HEK293 (cell line): ENCODE data around the gene OR4K14.

Experiments
- CTCF ChIA-PET: fragments of 350-600 bp; formaldehyde crosslinking; extraction: SDS; loops from one replicate; lab custom pipeline; 2021; ENCODE audit warnings: antibody characterized with exemption; lab: Yijun Ruan, JAX
- POLR2A ChIA-PET: fragments of 300-600 bp; formaldehyde crosslinking; extraction: SDS; loops from one replicate; lab custom pipeline; 2020; ENCODE audit warnings: antibody characterized with exemption, inconsistent platforms; lab: Yijun Ruan, JAX
- H3K27ac ChIP-seq: fragments of 200-500 bp; sonication (Bioruptor generic); 2 replicates; pipeline ENCODE4 v1.5.1; 2014; ENCODE audit warnings: low read depth, low read length, control low read depth, inconsistent platforms; ENCODE audit errors: extremely low read depth
- H3K36me3 ChIP-seq, 2 experiments: fragments of 200-500 bp in 1 of 2; sonication (Bioruptor generic) in 1 of 2; 1 replicate in 1 of 2; 2 replicates in 1 of 2; pipeline ENCODE4 v1.5.1; 2014 to 2017; ENCODE audit warnings: inconsistent platforms in 2 of 2, low read length in 2 of 2; ENCODE audit not compliant: control insufficient read depth in 2 of 2, insufficient read depth in 1 of 2
- H3K4me1 ChIP-seq: fragments of 200-500 bp; sonication (Bioruptor generic); 2 replicates; pipeline ENCODE4 v1.5.1; 2014; ENCODE audit warnings: mild to moderate bottlenecking, low read length, inconsistent platforms; ENCODE audit not compliant: control insufficient read depth, insufficient read depth
- H3K4me3 ChIP-seq: 2 replicates; pipeline ENCODE4 v1.5.1; 2011; ENCODE audit warnings: low read depth, mild to moderate bottlenecking, control low read depth, low read length, moderate library complexity
- H3K9me3 ChIP-seq: fragments of 200-500 bp; sonication (Bioruptor generic); 2 replicates; pipeline ENCODE4 v1.5.1; 2014; ENCODE audit warnings: low read depth, low read length, inconsistent platforms; ENCODE audit not compliant: control insufficient read depth, insufficient read depth
- BCL11B ChIP-seq: fragments of 450-650 bp; formaldehyde crosslinking; IDR thresholded peaks from 2 replicates; pipeline ENCODE4 v1.5.1; 2016; ENCODE audit warnings: low read depth, missing biosample characterization, missing genetic modification characterization
- FEZF1 ChIP-seq: fragments of 450-650 bp; formaldehyde crosslinking; IDR thresholded peaks from 2 replicates; pipeline ENCODE4 v1.5.1; 2016; ENCODE audit warnings: missing biosample characterization, missing genetic modification characterization
- HOXD13 ChIP-seq: sonication (generic); formaldehyde crosslinking; IDR thresholded peaks from 2 replicates; pipeline ENCODE4 v1.8.0; 2022; ENCODE audit warnings: missing genetic modification reagents, borderline replicate concordance
- IKZF3 ChIP-seq: fragments of 450-650 bp; IDR thresholded peaks from 2 replicates; pipeline ENCODE4 v1.5.0; 2018; ENCODE audit warnings: missing biosample characterization, mild to moderate bottlenecking, missing genetic modification characterization, moderate library complexity
- KLF16 ChIP-seq: fragments of 450-650 bp; formaldehyde crosslinking; IDR thresholded peaks from 2 replicates; pipeline ENCODE4 v1.5.1; 2017; ENCODE audit warnings: missing biosample characterization, missing genetic modification characterization
- MYNN ChIP-seq: fragments of 450-650 bp; formaldehyde crosslinking; IDR thresholded peaks from 2 replicates; pipeline ENCODE4 v1.5.1; 2016; ENCODE audit warnings: missing biosample characterization, missing genetic modification characterization, borderline replicate concordance
- SCRT2 ChIP-seq: fragments of 450-650 bp; formaldehyde crosslinking; IDR thresholded peaks from 2 replicates; pipeline ENCODE4 v1.5.1; 2016; ENCODE audit warnings: missing biosample characterization, missing genetic modification characterization
- SETDB1 ChIP-seq: IDR thresholded peaks from one replicate; pipeline ENCODE4 v1.6.1; 2017; ENCODE audit warnings: mild to moderate bottlenecking, low read length, moderate library complexity, mixed read lengths; ENCODE audit not compliant: insufficient read length
- SP7 ChIP-seq: fragments of 450-650 bp; formaldehyde crosslinking; IDR thresholded peaks from 2 replicates; pipeline ENCODE4 v1.5.1; 2016; ENCODE audit warnings: missing biosample characterization, missing genetic modification characterization
- ZBTB7A ChIP-seq: fragments of 450-650 bp; formaldehyde crosslinking; IDR thresholded peaks from 2 replicates; pipeline ENCODE4 v1.5.1; 2016; ENCODE audit warnings: low read depth, missing biosample characterization, missing genetic modification characterization
- ZIC2 ChIP-seq: fragments of 450-650 bp; formaldehyde crosslinking; IDR thresholded peaks from 2 replicates; pipeline ENCODE4 v1.5.1; 2016; ENCODE audit warnings: missing biosample characterization, missing genetic modification characterization
- ZNF121 ChIP-seq: fragments of 450-650 bp; formaldehyde crosslinking; IDR thresholded peaks from 2 replicates; pipeline ENCODE4 v1.5.1; 2016; ENCODE audit warnings: missing biosample characterization, missing genetic modification characterization
- ZNF133 ChIP-seq: fragments of 450-650 bp; formaldehyde crosslinking; IDR thresholded peaks from 2 replicates; pipeline ENCODE4 v1.5.1; 2016; ENCODE audit warnings: missing biosample characterization, missing genetic modification characterization
- ZNF157 ChIP-seq: fragments of 450-650 bp; formaldehyde crosslinking; IDR thresholded peaks from 2 replicates; pipeline ENCODE4 v1.5.1; 2016; ENCODE audit warnings: missing biosample characterization, missing genetic modification characterization
- ZNF24 ChIP-seq: fragments of 450-650 bp; formaldehyde crosslinking; IDR thresholded peaks from 2 replicates; pipeline ENCODE4 v1.5.1; 2016; ENCODE audit warnings: missing biosample characterization, missing genetic modification characterization
- ZNF266 ChIP-seq: fragments of 450-650 bp; formaldehyde crosslinking; IDR thresholded peaks from 2 replicates; pipeline ENCODE4 v1.5.1; 2016; ENCODE audit warnings: missing biosample characterization, missing genetic modification characterization, low read depth
- ZNF292 ChIP-seq: fragments of 450-650 bp; formaldehyde crosslinking; IDR thresholded peaks from 2 replicates; pipeline ENCODE4 v1.5.1; 2016; ENCODE audit warnings: low read depth, missing biosample characterization, missing genetic modification characterization, borderline replicate concordance
- ZNF404 ChIP-seq: fragments of 450-650 bp; formaldehyde crosslinking; IDR thresholded peaks from 2 replicates; pipeline ENCODE4 v1.5.1; 2017; ENCODE audit warnings: missing biosample characterization, missing genetic modification characterization
- ZNF426 ChIP-seq: fragments of 450-650 bp; formaldehyde crosslinking; IDR thresholded peaks from 2 replicates; pipeline ENCODE4 v1.5.1; 2017; ENCODE audit warnings: missing biosample characterization, missing genetic modification characterization, mild to moderate bottlenecking, inconsistent platforms, moderate library complexity
- ZNF510 ChIP-seq: fragments of 450-650 bp; formaldehyde crosslinking; IDR thresholded peaks from 2 replicates; pipeline ENCODE4 v1.5.1; 2018; ENCODE audit warnings: mild to moderate bottlenecking, missing genetic modification characterization, missing biosample characterization; ENCODE audit not compliant: insufficient replicate concordance
- ZNF561 ChIP-seq: fragments of 450-650 bp; IDR thresholded peaks from 2 replicates; pipeline ENCODE4 v1.5.1; 2018; ENCODE audit warnings: missing biosample characterization, missing genetic modification characterization, borderline replicate concordance
- ZNF585B ChIP-seq: fragments of 450-650 bp; formaldehyde crosslinking; IDR thresholded peaks from 2 replicates; pipeline ENCODE4 v1.5.1; 2016; ENCODE audit warnings: missing biosample characterization, missing genetic modification characterization
- ZNF654 ChIP-seq: fragments of 450-650 bp; formaldehyde crosslinking; IDR thresholded peaks from 2 replicates; pipeline ENCODE4 v1.5.1; 2016; ENCODE audit warnings: low read depth, missing biosample characterization, missing genetic modification characterization
- ZNF658 ChIP-seq: fragments of 450-650 bp; formaldehyde crosslinking; IDR thresholded peaks from 2 replicates; pipeline ENCODE4; 2016; ENCODE audit warnings: missing biosample characterization, missing genetic modification characterization
- ZNF792 ChIP-seq: fragments of 450-650 bp; formaldehyde crosslinking; IDR thresholded peaks from 2 replicates; pipeline ENCODE4 v1.5.1; 2016; ENCODE audit warnings: missing biosample characterization, missing genetic modification characterization
- ZSCAN30 ChIP-seq: fragments of 450-650 bp; IDR thresholded peaks from 2 replicates; pipeline ENCODE4 v1.5.1; 2018; ENCODE audit warnings: missing biosample characterization, mild to moderate bottlenecking, missing genetic modification characterization, moderate library complexity
- TF ChIP-seq, protein P1 (sequence below): fragments of 450-650 bp; formaldehyde crosslinking; IDR thresholded peaks from 2 replicates; pipeline ENCODE4 v1.5.1; 2016; ENCODE audit warnings: missing biosample characterization, missing genetic modification characterization
- TF ChIP-seq, protein P2 (sequence below): fragments of 450-650 bp; formaldehyde crosslinking; IDR thresholded peaks from 2 replicates; pipeline ENCODE4 v1.5.1; 2016; ENCODE audit warnings: missing biosample characterization, missing genetic modification characterization
- TF ChIP-seq, protein P3 (sequence below): fragments of 450-650 bp; formaldehyde crosslinking; IDR thresholded peaks from 2 replicates; pipeline ENCODE4 v1.5.1; 2017; ENCODE audit warnings: missing biosample characterization, missing genetic modification characterization

The OR4K14 gene, protein sequence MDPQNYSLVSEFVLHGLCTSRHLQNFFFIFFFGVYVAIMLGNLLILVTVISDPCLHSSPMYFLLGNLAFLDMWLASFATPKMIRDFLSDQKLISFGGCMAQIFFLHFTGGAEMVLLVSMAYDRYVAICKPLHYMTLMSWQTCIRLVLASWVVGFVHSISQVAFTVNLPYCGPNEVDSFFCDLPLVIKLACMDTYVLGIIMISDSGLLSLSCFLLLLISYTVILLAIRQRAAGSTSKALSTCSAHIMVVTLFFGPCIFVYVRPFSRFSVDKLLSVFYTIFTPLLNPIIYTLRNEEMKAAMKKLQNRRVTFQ

DNA sequence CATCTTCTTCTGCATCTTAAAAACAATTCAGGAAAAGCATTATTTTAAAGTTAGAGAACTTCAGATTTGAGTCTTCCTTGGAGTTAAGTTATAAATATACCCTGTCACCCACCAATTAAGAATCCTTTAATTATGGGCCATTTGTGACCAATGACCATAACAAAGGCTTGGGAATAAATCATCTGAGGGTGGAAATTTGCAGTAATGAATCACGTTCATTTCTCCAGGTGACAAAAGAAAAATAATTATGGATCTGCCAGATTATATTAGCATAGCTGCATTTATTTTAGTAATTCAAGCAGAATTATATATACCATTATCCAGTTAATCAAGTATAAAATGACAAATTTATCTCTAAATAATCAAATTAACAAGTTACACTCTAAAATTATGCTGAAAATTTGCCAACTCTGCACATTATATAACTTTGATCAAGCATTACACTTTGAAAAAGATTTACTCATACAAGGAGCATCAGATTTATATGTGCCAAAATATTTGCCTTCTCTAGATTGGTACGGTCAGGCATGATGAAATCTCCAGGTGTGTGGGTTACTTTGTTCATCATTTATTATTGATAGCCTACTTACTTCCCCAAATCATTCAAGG, at the start of gene OR4K14:
OR4K14 (minus strand) TSS at position 51 of the 609 bp plus-strand sequence. CDS start 4,114 bp downstream, outside the sequence.
- H3K4me3 ChIP-seq, result no peak within 1 kb of the TSS
- ChIA-PET POLR2A (no interaction called here), CTCF (no interaction called here)
- TF ChIP-seq ZNF426 (no peak), IKZF3 (no peak), ZNF24 (no peak), SETDB1 (no peak), ZSCAN30 (tag by site-specific recombination) (no peak), ZNF266 (tag by site-specific recombination) (no peak), ZNF121 (tag by site-specific recombination) (no peak), ZNF654 (tag by site-specific recombination) (no peak), HOXD13 (CRISPR knock-in tag) (no peak), ZNF792 (no peak), ZBTB7A (tag by site-specific recombination) (no peak), ZNF510 (tag by site-specific recombination) (no peak), ZNF133 (tag by site-specific recombination) (no peak), ZNF157 (tag by site-specific recombination) (no peak), ZIC2 (tag by site-specific recombination) (no peak), KLF16 (tag by site-specific recombination) (no peak), ZNF561 (tag by site-specific recombination) (no peak)
- TF ChIP-seq, protein P1, sequence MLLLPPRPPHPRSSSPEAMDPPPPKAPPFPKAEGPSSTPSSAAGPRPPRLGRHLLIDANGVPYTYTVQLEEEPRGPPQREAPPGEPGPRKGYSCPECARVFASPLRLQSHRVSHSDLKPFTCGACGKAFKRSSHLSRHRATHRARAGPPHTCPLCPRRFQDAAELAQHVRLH, result no peak
- TF ChIP-seq, protein P2, sequence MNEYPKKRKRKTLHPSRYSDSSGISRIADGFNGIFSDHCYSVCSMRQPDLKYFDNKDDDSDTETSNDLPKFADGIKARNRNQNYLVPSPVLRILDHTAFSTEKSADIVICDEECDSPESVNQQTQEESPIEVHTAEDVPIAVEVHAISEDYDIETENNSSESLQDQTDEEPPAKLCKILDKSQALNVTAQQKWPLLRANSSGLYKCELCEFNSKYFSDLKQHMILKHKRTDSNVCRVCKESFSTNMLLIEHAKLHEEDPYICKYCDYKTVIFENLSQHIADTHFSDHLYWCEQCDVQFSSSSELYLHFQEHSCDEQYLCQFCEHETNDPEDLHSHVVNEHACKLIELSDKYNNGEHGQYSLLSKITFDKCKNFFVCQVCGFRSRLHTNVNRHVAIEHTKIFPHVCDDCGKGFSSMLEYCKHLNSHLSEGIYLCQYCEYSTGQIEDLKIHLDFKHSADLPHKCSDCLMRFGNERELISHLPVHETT (tag by site-specific recombination), result no peak
- no peaks in the 10 kb centered on the region for H3K9me3 ChIP-seq
- H3K4me1 ChIP-seq, result no peaks in the 10 kb centered on the region
- no peak within 1 kb of the TSS for H3K27ac ChIP-seq
- no peaks in the 10 kb centered on the region for H3K36me3 ChIP-seq

DNA sequence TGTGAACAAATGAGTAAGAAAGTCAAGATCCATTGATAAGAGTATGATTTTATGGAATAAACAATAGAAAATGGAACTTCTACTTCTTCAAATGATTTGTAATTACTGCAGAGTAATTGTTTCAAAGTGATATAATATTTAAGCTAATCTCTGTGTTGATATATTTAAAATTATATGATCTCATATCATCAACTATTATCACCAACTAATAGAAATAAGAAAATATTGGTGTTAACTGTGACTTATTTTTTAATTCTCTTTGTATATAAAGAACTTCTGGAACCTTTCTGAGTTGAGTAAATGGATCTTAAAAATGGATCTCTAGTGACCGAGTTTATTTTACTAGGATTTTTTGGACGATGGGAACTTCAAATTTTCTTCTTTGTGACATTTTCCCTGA, 40.6 kb upstream of the OR4K14 start, which contains the start of gene OR4L1:
OR4L1 (plus strand) TSS at position 301 of the 400 bp plus-strand sequence; CDS start at position 301, 0 bp downstream.
- no peak within 1 kb of the TSS for H3K27ac ChIP-seq
- ChIA-PET POLR2A (no interaction called here), CTCF (no interaction called here)
- no peaks in the 10 kb centered on the region for H3K4me1 ChIP-seq
- TF ChIP-seq ZNF292 (tag by site-specific recombination) (no peak), FEZF1 (tag by site-specific recombination) (no peak), SCRT2 (tag by site-specific recombination) (no peak), HOXD13 (CRISPR knock-in tag) (no peak), BCL11B (tag by site-specific recombination) (no peak), ZNF658 (tag by site-specific recombination) (no peak), ZNF404 (tag by site-specific recombination) (no peak), ZNF585B (tag by site-specific recombination) (no peak), SP7 (no peak), ZBTB7A (tag by site-specific recombination) (no peak), MYNN (no peak)
- TF ChIP-seq, protein P3, sequence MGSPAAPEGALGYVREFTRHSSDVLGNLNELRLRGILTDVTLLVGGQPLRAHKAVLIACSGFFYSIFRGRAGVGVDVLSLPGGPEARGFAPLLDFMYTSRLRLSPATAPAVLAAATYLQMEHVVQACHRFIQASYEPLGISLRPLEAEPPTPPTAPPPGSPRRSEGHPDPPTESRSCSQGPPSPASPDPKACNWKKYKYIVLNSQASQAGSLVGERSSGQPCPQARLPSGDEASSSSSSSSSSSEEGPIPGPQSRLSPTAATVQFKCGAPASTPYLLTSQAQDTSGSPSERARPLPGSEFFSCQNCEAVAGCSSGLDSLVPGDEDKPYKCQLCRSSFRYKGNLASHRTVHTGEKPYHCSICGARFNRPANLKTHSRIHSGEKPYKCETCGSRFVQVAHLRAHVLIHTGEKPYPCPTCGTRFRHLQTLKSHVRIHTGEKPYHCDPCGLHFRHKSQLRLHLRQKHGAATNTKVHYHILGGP, result no peak
- TF ChIP-seq, all 188 proteins: peak for 0
- Histone ChIP-seq H3K9me3 (no peaks in the 10 kb centered on the region), H3K36me3 (no peaks in the 10 kb centered on the region), H3K4me3 (no peak within 1 kb of the TSS)
